Mucosa of rectum (tissue), 2 donors: ENCODE measurements around the gene TSGA10IP.
A peak's percentile ranks its signal among the peaks of the same experiment; 100 is the strongest.

ENCODE experiments used
- H3K27ac ChIP-seq, 2 donors: one replicate each; pipeline ENCODE4 v1.7.0; 2013; ENCODE audit warnings: inconsistent platforms in 2 of 2, low read depth in 2 of 2, low read length in 2 of 2
- H3K27me3 ChIP-seq, 2 donors: one replicate each; pipeline ENCODE4 v1.7.0; 2013; ENCODE audit warnings: low read length in 2 of 2; ENCODE audit not compliant: control insufficient read depth in 2 of 2, insufficient read depth in 2 of 2
- H3K36me3 ChIP-seq, 2 donors: one replicate each; pipeline ENCODE4 v1.7.0; 2013; ENCODE audit warnings: low read length in 2 of 2; ENCODE audit not compliant: control insufficient read depth in 2 of 2, insufficient read depth in 2 of 2
- H3K4me1 ChIP-seq, 2 donors: one replicate each; pipeline ENCODE4 v1.7.0; 2013; ENCODE audit warnings: low read length in 2 of 2, mild to moderate bottlenecking in 1 of 2; ENCODE audit not compliant: control insufficient read depth in 2 of 2, insufficient read depth in 2 of 2
- H3K4me3 ChIP-seq, 2 donors: one replicate each; pipeline ENCODE4 v1.7.0; 2013; ENCODE audit warnings: low read length in 2 of 2
- H3K9ac ChIP-seq, 2 donors: one replicate each; pipeline ENCODE4 v1.7.0; 2013; ENCODE audit warnings: low read length in 2 of 2, low read depth in 1 of 2, mild to moderate bottlenecking in 1 of 2
- H3K9me3 ChIP-seq, 2 donors: one replicate each; pipeline ENCODE4 v1.7.0; 2013; ENCODE audit warnings: low read length in 2 of 2; ENCODE audit not compliant: control insufficient read depth in 2 of 2
- donor health status: healthy.
- donor health status: Normal muscosa, but diverticular disease.

TSGA10IP gene

DNA sequence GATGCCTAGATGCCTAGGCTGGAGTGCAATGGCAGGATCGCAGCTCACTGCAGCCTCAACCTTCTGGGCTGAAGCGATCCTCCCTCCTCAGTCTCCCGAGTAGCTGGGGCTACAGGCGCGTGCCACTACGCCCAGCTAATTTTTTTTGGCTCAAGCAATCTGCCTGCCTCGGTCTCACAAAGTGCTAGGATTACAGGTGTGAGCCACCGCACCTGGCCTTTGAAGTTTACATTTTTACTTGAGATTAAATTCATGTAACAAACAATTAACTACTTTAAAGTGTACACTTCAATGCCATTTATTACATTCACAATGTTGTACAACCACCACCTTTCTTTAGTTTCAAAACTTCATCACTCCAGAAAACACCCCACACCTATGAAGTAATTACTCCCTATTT lies 41.6 kb upstream of the TSGA10IP start:
- Histone ChIP-seq H3K9me3 (no peaks in the 10 kb centered on the region), H3K4me1 (peaks cover 11 to 12% of the 10 kb centered on the region in 2 donors), H3K36me3 (no peaks in the 10 kb centered on the region), H3K4me3 (no peak overlapping the region), H3K9ac (no peak overlapping the region), H3K27me3 (peaks cover 8 to 13% of the 10 kb centered on the region in 2 donors), H3K27ac (no peak overlapping the region)

DNA sequence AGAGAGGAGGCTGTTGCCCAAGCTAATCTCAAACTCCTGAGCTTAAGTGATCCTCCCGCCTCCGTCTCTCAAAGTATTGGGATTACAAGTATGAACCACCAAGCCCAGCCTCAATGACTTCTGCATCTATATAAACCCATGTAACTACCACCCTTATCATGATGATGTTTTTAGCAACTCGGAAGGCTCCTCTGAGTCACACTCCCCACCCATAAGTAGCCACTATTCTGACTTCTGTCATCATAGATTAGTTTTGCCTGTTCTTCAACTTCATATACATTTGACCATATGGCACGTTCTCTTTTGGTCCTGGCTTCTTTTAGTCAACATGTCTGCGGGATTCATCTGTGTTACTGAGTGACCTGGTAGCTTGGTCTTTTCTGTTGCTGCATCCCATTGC lies 38.7 kb upstream of the TSGA10IP start:
- no peaks in the 10 kb centered on the region for H3K36me3 ChIP-seq
- peaks cover 0 to 7% of the 10 kb centered on the region in 2 donors for H3K27me3 ChIP-seq
- H3K27ac ChIP-seq: no peak overlapping the region
- H3K4me1 ChIP-seq: peaks cover 5 to 6% of the 10 kb centered on the region in 2 donors
- H3K9ac ChIP-seq: no peak overlapping the region
- H3K4me3 ChIP-seq: no peak overlapping the region
- H3K9me3 ChIP-seq: no peaks in the 10 kb centered on the region

DNA sequence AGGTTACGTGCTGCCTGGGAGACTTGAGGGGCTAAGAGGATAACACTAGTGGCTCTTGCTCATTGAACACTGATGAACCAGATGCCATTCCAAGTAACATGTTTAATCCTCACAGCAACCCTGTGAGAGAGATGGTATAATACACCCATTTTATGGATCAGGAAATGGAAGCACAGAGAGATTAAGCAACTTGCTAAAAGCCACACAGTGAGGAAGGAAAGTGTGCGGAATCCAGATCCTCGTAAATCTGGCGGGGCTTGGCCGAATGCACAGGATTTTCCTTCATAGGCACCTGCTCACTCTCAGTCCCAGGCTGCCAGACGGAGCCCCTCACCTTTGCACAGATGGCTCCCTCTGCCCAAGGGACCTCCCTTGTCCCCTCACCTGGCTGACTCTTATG lies 37.4 kb upstream of the TSGA10IP start:
- Histone ChIP-seq H3K36me3 (no peaks in the 10 kb centered on the region), H3K4me1 (peaks cover 11 to 13% of the 10 kb centered on the region in 2 donors), H3K4me3 (no peak overlapping the region), H3K9ac (no peak overlapping the region), H3K27ac (no peak overlapping the region), H3K9me3 (no peaks in the 10 kb centered on the region), H3K27me3 (peaks cover 0 to 4% of the 10 kb centered on the region in 2 donors)

DNA sequence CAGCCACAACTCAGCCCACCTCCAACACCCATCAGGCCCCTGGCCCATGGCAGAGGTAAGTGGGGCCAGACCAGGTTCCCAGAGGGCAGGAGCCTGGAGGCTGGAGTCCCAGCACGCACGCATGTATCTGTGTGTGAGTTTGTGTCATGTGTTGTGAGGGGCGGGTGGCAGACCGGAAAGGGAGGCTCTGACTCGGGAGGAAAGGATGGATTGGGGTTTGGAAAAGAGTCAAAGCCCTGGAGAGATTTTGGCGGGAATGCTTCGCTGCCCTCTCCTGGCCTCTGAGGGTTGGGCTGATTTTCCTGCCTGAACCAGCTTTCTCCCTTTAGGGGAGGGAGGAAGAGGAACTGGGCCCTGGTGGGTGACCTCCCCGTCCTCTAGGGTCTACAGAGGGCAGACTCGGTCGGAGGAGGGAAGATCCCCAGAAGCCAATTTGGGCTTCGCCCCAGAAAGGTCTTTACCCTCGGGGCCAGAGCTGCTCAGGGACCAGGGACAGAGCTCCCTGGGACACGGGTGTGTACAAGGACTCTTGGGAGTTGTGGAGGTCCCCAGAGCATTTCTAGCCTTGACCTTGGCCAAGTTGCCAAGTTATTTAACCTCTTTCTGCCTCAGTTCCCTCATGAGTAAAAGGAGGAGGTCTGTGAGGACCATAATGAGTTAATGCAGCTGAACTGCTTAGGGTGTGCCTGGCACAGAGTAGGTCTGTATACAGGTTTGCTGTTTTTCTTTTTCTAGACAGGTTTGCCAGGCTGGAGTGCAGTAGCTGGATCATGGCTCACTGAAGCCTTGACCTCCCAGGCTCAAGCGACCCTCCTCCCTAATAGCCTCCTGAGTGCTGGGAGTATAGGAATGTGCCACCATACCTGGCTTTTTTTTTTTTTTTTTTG lies 33.4 kb upstream of the TSGA10IP start:
- H3K9ac ChIP-seq: no peak overlapping the region
- H3K9me3 ChIP-seq: no peaks in the 10 kb centered on the region
- peaks cover 0 to 4% of the 10 kb centered on the region in 2 donors for H3K27me3 ChIP-seq
- H3K4me3 ChIP-seq: no peak overlapping the region
- H3K27ac ChIP-seq: peak overlapping the region in 1 of 2 donors; percentile 16
- H3K4me1 ChIP-seq: peaks cover 21% of the 10 kb centered on the region in 2 donors
- H3K36me3 ChIP-seq: no peaks in the 10 kb centered on the region

DNA sequence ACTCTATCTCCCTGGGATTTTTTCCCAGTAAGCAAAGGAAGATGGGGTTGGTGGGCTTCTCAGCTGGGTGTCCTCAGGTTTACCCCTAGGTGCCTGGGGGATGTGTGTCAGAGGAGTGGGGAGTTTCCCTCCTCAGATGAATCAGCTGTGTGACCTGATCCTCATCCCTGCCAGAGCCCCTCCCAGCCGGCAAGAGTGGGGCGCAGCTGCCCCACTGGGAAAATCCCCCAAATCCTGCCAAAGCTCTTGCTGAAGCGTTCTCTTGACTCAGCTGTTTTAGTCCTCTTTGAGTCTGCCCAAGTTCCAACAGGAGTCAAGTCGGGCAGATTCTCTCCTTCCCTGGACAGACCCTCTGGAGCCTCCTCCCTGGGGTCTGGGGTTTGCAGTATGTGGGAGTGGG lies 32.4 kb upstream of the TSGA10IP start:
- Histone ChIP-seq H3K9me3 (no peaks in the 10 kb centered on the region), H3K9ac (no peak overlapping the region), H3K4me1 (peaks cover 30% of the 10 kb centered on the region in 2 donors), H3K27me3 (peaks cover 0 to 1% of the 10 kb centered on the region in 2 donors), H3K27ac (no peak overlapping the region), H3K4me3 (no peak overlapping the region), H3K36me3 (no peaks in the 10 kb centered on the region)

DNA sequence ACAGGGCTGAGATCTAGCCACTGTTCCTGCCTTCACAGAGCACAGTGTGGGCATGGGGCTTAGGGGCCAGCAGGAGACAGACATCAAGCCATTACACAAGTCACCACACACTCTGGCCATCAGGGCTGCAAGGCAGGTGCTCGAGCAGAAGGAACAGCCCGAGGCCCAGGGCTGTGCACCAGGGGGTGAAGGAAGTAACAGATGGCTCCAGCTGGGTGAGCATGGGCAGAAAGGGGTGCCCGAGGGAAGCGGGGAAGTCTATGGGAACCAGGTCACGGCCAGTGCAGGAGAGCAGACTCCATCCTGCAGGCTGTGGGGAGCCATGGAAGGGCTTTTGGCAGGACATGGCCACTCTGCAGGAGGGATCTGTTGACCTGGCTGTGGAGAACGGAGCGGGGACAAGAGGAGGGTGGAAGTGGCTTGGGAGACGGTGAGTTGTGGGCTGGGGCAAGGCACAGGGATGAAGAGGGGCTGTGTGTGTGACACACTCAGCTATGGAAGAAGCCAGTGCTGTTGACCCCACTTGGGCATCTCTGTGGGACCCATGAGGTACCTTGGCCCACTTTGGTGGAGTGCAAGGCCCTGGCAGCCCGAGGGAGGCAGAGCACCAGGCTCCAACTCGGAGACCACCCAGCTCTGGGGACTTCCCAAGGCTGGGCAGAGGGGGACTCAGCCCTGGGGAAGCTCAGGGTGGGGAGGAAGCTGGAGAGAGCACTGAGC lies 30.0 kb upstream of the TSGA10IP start:
- no peaks in the 10 kb centered on the region for H3K9me3 ChIP-seq
- no peak overlapping the region for H3K4me3 ChIP-seq
- H3K27me3 ChIP-seq: no peaks in the 10 kb centered on the region
- H3K27ac ChIP-seq: peak overlapping the region; percentile 52 to 70
- peaks cover 36 to 39% of the 10 kb centered on the region in 2 donors for H3K4me1 ChIP-seq
- no peaks in the 10 kb centered on the region for H3K36me3 ChIP-seq
- no peak overlapping the region for H3K9ac ChIP-seq

DNA sequence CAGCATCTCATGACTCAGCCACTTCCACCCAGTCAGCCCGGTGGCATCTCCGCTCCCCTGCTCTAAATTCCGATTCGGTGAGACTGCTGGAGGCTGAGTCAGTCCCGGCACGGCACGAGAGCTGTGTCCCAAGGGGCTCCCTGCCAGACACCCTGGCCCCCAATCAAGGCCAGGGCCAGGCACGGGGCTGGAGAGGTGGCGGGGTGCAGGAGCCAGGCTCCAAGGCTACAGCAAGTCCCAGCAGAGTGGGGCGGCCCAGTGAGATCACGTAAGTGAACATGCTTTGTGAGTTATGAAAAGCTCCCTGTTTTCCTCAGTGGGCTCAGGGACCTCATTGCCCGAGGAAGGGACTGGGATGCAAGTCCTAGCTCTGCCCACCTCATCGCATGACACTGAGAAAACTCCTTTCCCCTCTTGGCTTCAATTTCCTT lies 29.4 kb upstream of the TSGA10IP start:
- Histone ChIP-seq H3K36me3 (no peaks in the 10 kb centered on the region), H3K27ac (peak overlapping the region; percentile 26 to 70), H3K9ac (no peak overlapping the region), H3K4me3 (no peak overlapping the region), H3K4me1 (peaks cover 42 to 44% of the 10 kb centered on the region in 2 donors), H3K27me3 (no peaks in the 10 kb centered on the region), H3K9me3 (no peaks in the 10 kb centered on the region)

- Histone ChIP-seq H3K4me1 (peaks cover 43% of the 10 kb centered on the region in 2 donors), H3K4me3 (no peak overlapping the region), H3K27ac (peak overlapping the region in 1 of 2 donors; percentile 70)
Observed at GRCh38 chr11:65916391-65916790, 28.9 kb upstream of the TSGA10IP start.

GRCh38 chr11:65917077-65917433 lies 28.2 kb upstream of the TSGA10IP start:
- peaks cover 36 to 37% of the 10 kb centered on the region in 2 donors for H3K4me1 ChIP-seq
- no peaks in the 10 kb centered on the region for H3K27me3 ChIP-seq
- peak overlapping the region; percentile 79 to 91 for H3K4me3 ChIP-seq
- peaks cover 3% of the 10 kb centered on the region in 2 donors for H3K36me3 ChIP-seq
- H3K9ac ChIP-seq: no peak overlapping the region
- no peaks in the 10 kb centered on the region for H3K9me3 ChIP-seq
- no peak overlapping the region for H3K27ac ChIP-seq

More at GRCh38 chr11:65916391-65916790, 28.9 kb upstream of the TSGA10IP start:
- H3K36me3 ChIP-seq: no peaks in the 10 kb centered on the region
- no peaks in the 10 kb centered on the region for H3K27me3 ChIP-seq
- H3K9ac ChIP-seq: no peak overlapping the region
- H3K9me3 ChIP-seq: no peaks in the 10 kb centered on the region
